ENCODE data around the gene AIG1.

The AIG1 gene

GRCh38 chr6:143372199-143372882 lies 311.7 kb downstream of the AIG1 start:
- DNase-seq (ENCODE audit: low spot score) = no peak

GRCh38 chr6:143374014-143374413 lies 313.3 kb downstream of the AIG1 start:
- no peak for DNase-seq (ENCODE audit: low spot score)

- DNase-seq (ENCODE audit: low spot score) = no peak
Observed at GRCh38 chr6:143375022-143375585, 314.4 kb downstream of the AIG1 start.

- DNase-seq (ENCODE audit: low spot score) = no peak
Observed at GRCh38 chr6:143376375-143376774, 315.7 kb downstream of the AIG1 start.

GRCh38 chr6:143376861-143377260 lies 316.2 kb downstream of the AIG1 start:
- no peak for DNase-seq (ENCODE audit: low spot score)

- no peak for DNase-seq (ENCODE audit: low spot score)
Observed at GRCh38 chr6:143385636-143386035, 324.9 kb downstream of the AIG1 start.

GRCh38 chr6:143390278-143390677 lies 329.6 kb downstream of the AIG1 start:
- no peak for DNase-seq (ENCODE audit: low spot score)

Measured in COLO829 (cell line).